PC-3 (cell line): Measurements from ENCODE around the gene GPRC5D.

Experiments
- CTCF ChIP-seq: fragments of 300-600 bp; sonication (generic); conservative IDR thresholded peaks from 2 replicates; pipeline ENCODE4 v1.5.1; 2017; ENCODE audit warnings: antibody characterized with exemption, low read depth, mild to moderate bottlenecking, low read length
- EZH2 ChIP-seq: fragments of 300-600 bp; sonication (generic); IDR thresholded peaks from one replicate; pipeline ENCODE4 v1.6.1; 2017; ENCODE audit warnings: antibody characterized with exemption, mild to moderate bottlenecking, low read length; ENCODE audit not compliant: unreplicated experiment
- EZH2phosphoT487 ChIP-seq: fragments of 300-600 bp; sonication (generic); IDR thresholded peaks from 2 replicates; pipeline ENCODE4 v1.6.1; 2018; ENCODE audit warnings: mild to moderate bottlenecking, antibody characterized with exemption, low read length, borderline replicate concordance

- no peak for TF ChIP-seq EZH2
- no peak for TF ChIP-seq CTCF
- TF ChIP-seq EZH2phosphoT487: no peak
These were observed 10.3 kb downstream of the GPRC5D start for GRCh38 chr12:12941450-12942350.
